Measurements from ENCODE around the gene TNNT3. TPM values are rescaled to one million over a fixed set of nuclear protein-coding genes. Genes with fewer than 3 reads are reported as not detected.
A peak's percentile ranks its signal among the peaks of the same experiment; 100 is the strongest.

The TNNT3 gene
- total and polyA plus RNA-seq, 2 experiments from 2014 or later = 2.7 to 3.8 TPM

DNA sequence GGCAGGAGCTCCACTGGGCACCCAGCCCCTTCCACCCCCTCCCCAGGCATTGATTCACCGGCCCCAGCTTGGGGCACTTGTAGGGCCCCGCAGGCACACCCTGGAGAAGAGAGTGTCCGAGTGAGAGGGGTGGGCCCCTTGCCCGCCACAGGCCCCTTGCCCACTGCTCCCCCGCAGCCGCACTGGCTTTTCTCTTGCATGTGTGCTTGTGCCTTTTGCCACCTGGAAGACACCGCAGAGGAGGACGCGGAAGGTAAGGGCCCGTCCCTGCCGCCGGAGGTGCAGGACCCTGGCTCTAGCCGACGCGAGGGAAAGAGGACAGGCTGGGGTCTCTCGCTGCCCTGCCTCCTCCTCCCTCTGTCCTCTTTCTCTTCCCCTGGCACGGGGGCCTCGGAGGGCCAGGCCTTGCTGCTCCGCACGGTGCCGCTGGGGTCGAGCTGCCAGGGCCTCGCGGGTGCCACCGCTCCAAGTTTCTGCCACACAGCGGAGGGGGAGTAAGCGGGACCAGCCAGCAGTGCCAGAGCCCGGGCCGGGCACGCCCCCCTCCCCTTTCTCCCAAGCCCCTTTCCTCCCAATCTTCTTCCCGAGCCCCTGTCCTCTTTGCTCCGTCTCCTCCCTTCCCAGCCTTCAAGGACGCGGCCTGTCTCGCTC is 9.5 kb downstream of the TNNT3 start:
- Histone ChIP-seq H3K4me3 (no peak overlapping the region), H3K9me3 (ENCODE audit: low read depth) (no peaks in the 10 kb centered on the region), H3K27me3 (no peaks in the 10 kb centered on the region), H3K36me3 (no peaks in the 10 kb centered on the region), H3K27ac (no peak overlapping the region), H3K4me1 (ENCODE audit: low read depth) (peaks cover 17% of the 10 kb centered on the region)
- no peak for TF ChIP-seq CTCF (IDR thresholded peaks at IDR 0.05; ENCODE audit: low read depth, low read length)
- DNase-seq (ENCODE audit: low read depth in 1 of 2, low spot score in 1 of 2) = no peak

- no peak overlapping the region for H3K27ac ChIP-seq
- H3K4me3 ChIP-seq = no peak overlapping the region
- no peaks in the 10 kb centered on the region for H3K36me3 ChIP-seq
- H3K4me1 ChIP-seq (ENCODE audit: low read depth) = peaks cover 17% of the 10 kb centered on the region
- no peaks in the 10 kb centered on the region for H3K9me3 ChIP-seq (ENCODE audit: low read depth)
- no peaks in the 10 kb centered on the region for H3K27me3 ChIP-seq
- no peak for TF ChIP-seq CTCF (IDR thresholded peaks at IDR 0.05; ENCODE audit: low read depth, low read length)
- DNase-seq (ENCODE audit: low read depth in 1 of 2, low spot score in 1 of 2) = no peak
Observed at GRCh38 chr11:1929621-1930461, 10.3 kb downstream of the TNNT3 start.

DNA sequence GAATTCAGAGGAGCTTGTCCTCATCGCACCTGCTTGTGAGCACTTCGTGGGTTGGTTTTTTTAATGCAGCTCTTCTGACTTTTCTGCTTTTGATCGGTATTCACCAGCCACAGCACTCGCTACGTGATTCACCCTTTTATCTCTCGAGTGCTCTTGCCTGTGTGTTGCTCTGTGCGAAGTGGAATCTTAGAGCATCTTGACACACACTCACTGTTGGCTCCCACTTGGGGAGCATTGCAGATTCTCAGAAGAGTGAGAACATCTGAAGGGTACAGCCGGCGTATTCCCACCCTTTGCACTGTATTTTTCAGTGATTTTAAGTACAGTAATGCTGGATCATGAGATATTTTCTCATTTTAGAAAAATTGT is 10.9 kb downstream of the TNNT3 start:
- H3K9me3 ChIP-seq (ENCODE audit: low read depth) = no peaks in the 10 kb centered on the region
- no peak overlapping the region for H3K27ac ChIP-seq
- peaks cover 17% of the 10 kb centered on the region for H3K4me1 ChIP-seq (ENCODE audit: low read depth)
- H3K27me3 ChIP-seq = no peaks in the 10 kb centered on the region
- H3K36me3 ChIP-seq = no peaks in the 10 kb centered on the region
- DNase-seq (ENCODE audit: low read depth in 1 of 2, low spot score in 1 of 2) = peak in 1 of 2 donors; percentile 27
- no peak overlapping the region for H3K4me3 ChIP-seq
- TF ChIP-seq CTCF (IDR thresholded peaks at IDR 0.05; ENCODE audit: low read depth, low read length) = no peak

- H3K9me3 ChIP-seq (ENCODE audit: low read depth) = no peaks in the 10 kb centered on the region
- no peaks in the 10 kb centered on the region for H3K36me3 ChIP-seq
- no peak for TF ChIP-seq CTCF (IDR thresholded peaks at IDR 0.05; ENCODE audit: low read depth, low read length)
- H3K4me3 ChIP-seq = no peak overlapping the region
- H3K4me1 ChIP-seq (ENCODE audit: low read depth) = peaks cover 17% of the 10 kb centered on the region
- H3K27ac ChIP-seq = no peak overlapping the region
- no peaks in the 10 kb centered on the region for H3K27me3 ChIP-seq
- DNase-seq (ENCODE audit: low read depth in 1 of 2, low spot score in 1 of 2) = peak in 1 of 2 donors; percentile 67
Observed at GRCh38 chr11:1931341-1932104, 12.0 kb downstream of the TNNT3 start.

- H3K36me3 ChIP-seq = no peaks in the 10 kb centered on the region
- DNase-seq (ENCODE audit: low read depth in 1 of 2, low spot score in 1 of 2) = no peak
Observed at GRCh38 chr11:1932105-1932480, 12.6 kb downstream of the TNNT3 start.

More at GRCh38 chr11:1932105-1932480, 12.6 kb downstream of the TNNT3 start:
- Histone ChIP-seq H3K27me3 (no peaks in the 10 kb centered on the region), H3K9me3 (ENCODE audit: low read depth) (no peaks in the 10 kb centered on the region), H3K27ac (no peak overlapping the region), H3K4me3 (no peak overlapping the region), H3K4me1 (ENCODE audit: low read depth) (peaks cover 14% of the 10 kb centered on the region)
- no peak for TF ChIP-seq CTCF (IDR thresholded peaks at IDR 0.05; ENCODE audit: low read depth, low read length)
